Measurements from ENCODE around the gene BFSP2.

BFSP2 gene

GRCh38 chr3:133383175-133383574, 16.7 kb upstream of the BFSP2 start:
- no peak for DNase-seq (ENCODE audit: low read depth, low spot score)

- DNase-seq (ENCODE audit: low read depth, low spot score), result no peak
Observed at GRCh38 chr3:133383741-133384140, 16.1 kb upstream of the BFSP2 start.

GRCh38 chr3:133384331-133385027, 15.4 kb upstream of the BFSP2 start:
- DNase-seq (ENCODE audit: low read depth, low spot score), result peak; percentile 25

- no peak for DNase-seq (ENCODE audit: low read depth, low spot score)
Observed at GRCh38 chr3:133386876-133387275, 13.0 kb upstream of the BFSP2 start.

- DNase-seq (ENCODE audit: low read depth, low spot score), result no peak
Observed at GRCh38 chr3:133387341-133387740, 12.5 kb upstream of the BFSP2 start.

GRCh38 chr3:133388696-133389395, 11.0 kb upstream of the BFSP2 start:
- DNase-seq (ENCODE audit: low read depth, low spot score), result no peak

- no peak for DNase-seq (ENCODE audit: low read depth, low spot score)
Observed at GRCh38 chr3:133390715-133391114, 9.1 kb upstream of the BFSP2 start.

GRCh38 chr3:133393204-133393603, 6.7 kb upstream of the BFSP2 start:
- DNase-seq (ENCODE audit: low read depth, low spot score), result no peak

- DNase-seq (ENCODE audit: low read depth, low spot score), result no peak
Observed at GRCh38 chr3:133393691-133394474, 6.0 kb upstream of the BFSP2 start.

- DNase-seq (ENCODE audit: low read depth, low spot score), result no peak
Observed at GRCh38 chr3:133394561-133395311, 5.1 kb upstream of the BFSP2 start.

- DNase-seq (ENCODE audit: low read depth, low spot score), result no peak
Observed at GRCh38 chr3:133396906-133397305, 3.0 kb upstream of the BFSP2 start.

- DNase-seq (ENCODE audit: low read depth, low spot score), result no peak
Observed at GRCh38 chr3:133401374-133402135, 1.7 kb downstream of the BFSP2 start.

- DNase-seq (ENCODE audit: low read depth, low spot score), result no peak
Observed at GRCh38 chr3:133404920-133405319, 5.1 kb downstream of the BFSP2 start.

GRCh38 chr3:133408366-133408765, 8.5 kb downstream of the BFSP2 start:
- no peak for DNase-seq (ENCODE audit: low read depth, low spot score)

- no peak for DNase-seq (ENCODE audit: low read depth, low spot score)
Observed at GRCh38 chr3:133408961-133409360, 9.1 kb downstream of the BFSP2 start.

GRCh38 chr3:133410191-133410892, 10.5 kb downstream of the BFSP2 start:
- no peak for DNase-seq (ENCODE audit: low read depth, low spot score)

- no peak for DNase-seq (ENCODE audit: low read depth, low spot score)
Observed at GRCh38 chr3:133412183-133413132, 12.6 kb downstream of the BFSP2 start.

GRCh38 chr3:133413161-133414020, 13.5 kb downstream of the BFSP2 start:
- no peak for DNase-seq (ENCODE audit: low read depth, low spot score)

All from iPS DF 19.7 (cell line).